OCI-LY1 (cell line): Measurements from ENCODE around the gene SLC37A1.

Source experiments
- CTCF ChIP-seq: fragments of 200-600 bp; sonication (generic), shearing (Covaris generic); IDR thresholded peaks from 2 replicates; pipeline ENCODE4 v1.5.1; 2017; ENCODE audit warnings: mild to moderate bottlenecking, antibody characterized with exemption, low read length, moderate library complexity, mixed read lengths
- EZH2 ChIP-seq: fragments of 200-600 bp; sonication (generic), shearing (Covaris generic); IDR thresholded peaks from 2 replicates; pipeline ENCODE4 v1.8.0; 2017; ENCODE audit warnings: borderline replicate concordance, mixed run types, mild to moderate bottlenecking, antibody characterized with exemption, low read length, moderate library complexity, mixed read lengths

GRCh38 chr21:42500225-42500624, 13.4 kb upstream of the SLC37A1 start:
- TF ChIP-seq CTCF, result no peak
- no peak for TF ChIP-seq EZH2
